ENCODE measurements around the gene ZNF91.
"Not testable (repeated sequence)": the region's sequence is repeated elsewhere in the genome, so short reads cannot be mapped to it uniquely, and the experiment has no call there.

ZNF91 gene

GRCh38 chr19:23315286-23315685 is 80.0 kb downstream of the ZNF91 start:
- no peak for DNase-seq

GRCh38 chr19:23314505-23315251 is 80.6 kb downstream of the ZNF91 start:
- DNase-seq, result no peak

GRCh38 chr19:23313196-23313595 is 82.1 kb downstream of the ZNF91 start:
- DNase-seq, result no peak

GRCh38 chr19:23312515-23312914 is 82.8 kb downstream of the ZNF91 start:
- no peak for DNase-seq

- DNase-seq, result no peak
Measured at GRCh38 chr19:23311551-23311950, 83.7 kb downstream of the ZNF91 start.

GRCh38 chr19:23310729-23311211 is 84.5 kb downstream of the ZNF91 start:
- DNase-seq, result no peak

GRCh38 chr19:23309926-23310325 is 85.3 kb downstream of the ZNF91 start:
- no peak for DNase-seq

GRCh38 chr19:23305555-23305954 is 89.7 kb downstream of the ZNF91 start:
- DNase-seq, result no peak

GRCh38 chr19:23304238-23304637 is 91.0 kb downstream of the ZNF91 start:
- DNase-seq, result no peak

GRCh38 chr19:23294141-23294540 is 101.1 kb downstream of the ZNF91 start:
- DNase-seq, result no peak

- DNase-seq, result not testable (repeated sequence)
Measured at GRCh38 chr19:23289966-23290365, 105.3 kb downstream of the ZNF91 start.
